ENCODE measurements around the gene LINGO4.

LINGO4 gene

GRCh38 chr1:151805066-151805820, at the start of gene LINGO4:
Gene LINGO4 (minus strand): TSS chr1:151805419. CDS start chr1:151802704, 2,715 bp downstream.
- H3K4me1 ChIP-seq (ENCODE audit: insufficient read depth, low read length): peaks cover 14% of the 10 kb centered on the region
- no peak within 1 kb of the TSS for H3K9ac ChIP-seq (ENCODE audit: low read depth, low read length)
- H3K36me3 ChIP-seq (ENCODE audit: insufficient read depth, low read length): no peaks in the 10 kb centered on the region
- no peaks in the 10 kb centered on the region for H3K9me3 ChIP-seq (ENCODE audit: control insufficient read depth, insufficient read depth, low read length)

- Histone ChIP-seq H3K4me1 (ENCODE audit: insufficient read depth, low read length) (peaks cover 4% of the 10 kb centered on the region; the same call in 1 of the 2 replicates), H3K36me3 (ENCODE audit: insufficient read depth, low read length) (no peaks in the 10 kb centered on the region), H3K9ac (ENCODE audit: low read depth, low read length) (no peak overlapping the region), H3K9me3 (ENCODE audit: control insufficient read depth, insufficient read depth, low read length) (no peaks in the 10 kb centered on the region)
These were observed 49.4 kb upstream of the LINGO4 start for GRCh38 chr1:151854658-151855057.

- no peaks in the 10 kb centered on the region for H3K9me3 ChIP-seq (ENCODE audit: control insufficient read depth, insufficient read depth, low read length)
- no peaks in the 10 kb centered on the region for H3K36me3 ChIP-seq (ENCODE audit: insufficient read depth, low read length)
- no peak within 1 kb of the TSS for H3K9ac ChIP-seq (ENCODE audit: low read depth, low read length)
- H3K4me1 ChIP-seq (ENCODE audit: insufficient read depth, low read length): no peaks in the 10 kb centered on the region; the same call in 1 of the 2 replicates
These were observed 48.3 kb upstream of the LINGO4 start, which contains the start of gene THEM5 for GRCh38 chr1:151853411-151853943. Gene THEM5 (minus strand): TSS chr1:151853712. CDS start chr1:151853565, 147 bp downstream.

GRCh38 chr1:151852733-151853132, 47.5 kb upstream of the LINGO4 start:
- H3K36me3 ChIP-seq (ENCODE audit: insufficient read depth, low read length): no peaks in the 10 kb centered on the region
- H3K9me3 ChIP-seq (ENCODE audit: control insufficient read depth, insufficient read depth, low read length): no peaks in the 10 kb centered on the region
- H3K4me1 ChIP-seq (ENCODE audit: insufficient read depth, low read length): no peaks in the 10 kb centered on the region; the same call in 1 of the 2 replicates
- no peak overlapping the region for H3K9ac ChIP-seq (ENCODE audit: low read depth, low read length)

GRCh38 chr1:151851886-151852285, 46.7 kb upstream of the LINGO4 start:
- H3K9ac ChIP-seq (ENCODE audit: low read depth, low read length): no peak overlapping the region
- peaks cover 3% of the 10 kb centered on the region; the same call in 1 of the 2 replicates for H3K4me1 ChIP-seq (ENCODE audit: insufficient read depth, low read length)
- no peaks in the 10 kb centered on the region for H3K36me3 ChIP-seq (ENCODE audit: insufficient read depth, low read length)
- H3K9me3 ChIP-seq (ENCODE audit: control insufficient read depth, insufficient read depth, low read length): no peaks in the 10 kb centered on the region

- H3K4me1 ChIP-seq (ENCODE audit: insufficient read depth, low read length): peaks cover 12% of the 10 kb centered on the region; the same call in 1 of the 2 replicates
- H3K36me3 ChIP-seq (ENCODE audit: insufficient read depth, low read length): no peaks in the 10 kb centered on the region
- H3K9ac ChIP-seq (ENCODE audit: low read depth, low read length): no peak overlapping the region
- no peaks in the 10 kb centered on the region for H3K9me3 ChIP-seq (ENCODE audit: control insufficient read depth, insufficient read depth, low read length)
These were observed 44.7 kb upstream of the LINGO4 start for GRCh38 chr1:151849871-151850270.

- Histone ChIP-seq H3K4me1 (ENCODE audit: insufficient read depth, low read length) (peaks cover 12% of the 10 kb centered on the region; the same call in 1 of the 2 replicates), H3K9ac (ENCODE audit: low read depth, low read length) (no peak overlapping the region), H3K9me3 (ENCODE audit: control insufficient read depth, insufficient read depth, low read length) (no peaks in the 10 kb centered on the region), H3K36me3 (ENCODE audit: insufficient read depth, low read length) (no peaks in the 10 kb centered on the region)
These were observed 43.9 kb upstream of the LINGO4 start for GRCh38 chr1:151849126-151849525.

- H3K36me3 ChIP-seq (ENCODE audit: insufficient read depth, low read length): no peaks in the 10 kb centered on the region
- H3K9ac ChIP-seq (ENCODE audit: low read depth, low read length): no peak overlapping the region
- H3K9me3 ChIP-seq (ENCODE audit: control insufficient read depth, insufficient read depth, low read length): no peaks in the 10 kb centered on the region
- H3K4me1 ChIP-seq (ENCODE audit: insufficient read depth, low read length): peaks cover 12% of the 10 kb centered on the region; the same call in 1 of the 2 replicates
These were observed 42.8 kb upstream of the LINGO4 start for GRCh38 chr1:151847867-151848596.

- Histone ChIP-seq H3K36me3 (ENCODE audit: insufficient read depth, low read length) (no peaks in the 10 kb centered on the region), H3K4me1 (ENCODE audit: insufficient read depth, low read length) (peaks cover 12% of the 10 kb centered on the region; the same call in 1 of the 2 replicates), H3K9me3 (ENCODE audit: control insufficient read depth, insufficient read depth, low read length) (no peaks in the 10 kb centered on the region), H3K9ac (ENCODE audit: low read depth, low read length) (no peak overlapping the region)
These were observed 41.5 kb upstream of the LINGO4 start for GRCh38 chr1:151846686-151847237.

GRCh38 chr1:151846062-151846568, 40.9 kb upstream of the LINGO4 start:
- Histone ChIP-seq H3K9ac (ENCODE audit: low read depth, low read length) (no peak overlapping the region), H3K4me1 (ENCODE audit: insufficient read depth, low read length) (peaks cover 12% of the 10 kb centered on the region; the same call in 1 of the 2 replicates), H3K36me3 (ENCODE audit: insufficient read depth, low read length) (no peaks in the 10 kb centered on the region), H3K9me3 (ENCODE audit: control insufficient read depth, insufficient read depth, low read length) (no peaks in the 10 kb centered on the region)

- Histone ChIP-seq H3K9me3 (ENCODE audit: control insufficient read depth, insufficient read depth, low read length) (no peaks in the 10 kb centered on the region), H3K9ac (ENCODE audit: low read depth, low read length) (no peak overlapping the region), H3K36me3 (ENCODE audit: insufficient read depth, low read length) (no peaks in the 10 kb centered on the region), H3K4me1 (ENCODE audit: insufficient read depth, low read length) (peaks cover 18% of the 10 kb centered on the region)
These were observed 38.2 kb upstream of the LINGO4 start for GRCh38 chr1:151843398-151843797.

- H3K9me3 ChIP-seq (ENCODE audit: control insufficient read depth, insufficient read depth, low read length): no peaks in the 10 kb centered on the region
- no peak overlapping the region for H3K9ac ChIP-seq (ENCODE audit: low read depth, low read length)
- no peaks in the 10 kb centered on the region for H3K36me3 ChIP-seq (ENCODE audit: insufficient read depth, low read length)
- H3K4me1 ChIP-seq (ENCODE audit: insufficient read depth, low read length): peaks cover 21% of the 10 kb centered on the region
These were observed 35.9 kb upstream of the LINGO4 start for GRCh38 chr1:151841141-151841540.

- Histone ChIP-seq H3K9me3 (ENCODE audit: control insufficient read depth, insufficient read depth, low read length) (no peaks in the 10 kb centered on the region), H3K36me3 (ENCODE audit: insufficient read depth, low read length) (no peaks in the 10 kb centered on the region), H3K4me1 (ENCODE audit: insufficient read depth, low read length) (peaks cover 17% of the 10 kb centered on the region), H3K9ac (ENCODE audit: low read depth, low read length) (peak overlapping the region; percentile 63)
These were observed 35.2 kb upstream of the LINGO4 start for GRCh38 chr1:151840421-151840820.

Measured in ES-I3 (cell line).